ENCODE results near the gene CNTNAP2. TPM values are rescaled to one million over a fixed set of nuclear protein-coding genes. Genes with fewer than 3 reads are reported as not detected.

CNTNAP2 gene
- total and polyA plus RNA-seq, 2 donors (not counting 1 experiment from before 2014, with no cell fraction given): not detected

- H3K9ac ChIP-seq (ENCODE audit: insufficient read depth, low read length): no peak overlapping the region
- H3K36me3 ChIP-seq (ENCODE audit: control insufficient read depth, insufficient read depth, low read length): no peaks in the 10 kb centered on the region
- H4K20me1 ChIP-seq (ENCODE audit: control insufficient read depth, extremely low read depth, insufficient read depth, low read length): no peaks in the 10 kb centered on the region
- H3K4me2 ChIP-seq (ENCODE audit: extremely low read depth, insufficient read depth, low read length): no peak overlapping the region
- no peaks in the 10 kb centered on the region for H3K79me2 ChIP-seq (ENCODE audit: control insufficient read depth, insufficient read depth, low read length)
- TF ChIP-seq CTCF (conservative IDR thresholded peaks at IDR 0.05 in 1 of 2, IDR thresholded peaks at IDR 0.05 in 1 of 2; ENCODE audit: low read depth in 1 of 2, low read length in 2 of 2): no peak
- no peak overlapping the region for H3K4me3 ChIP-seq (replicated peaks in 1 of 4; ENCODE audit: control extremely low read depth in 1 of 4, insufficient read depth in 1 of 4, low read depth in 3 of 4, low read length in 4 of 4)
- H3K27ac ChIP-seq (ENCODE audit: insufficient read depth, low read length): no peak overlapping the region
- no peaks in the 10 kb centered on the region for H3K9me3 ChIP-seq (ENCODE audit: control insufficient read depth, insufficient read depth, low read depth, low read length)
- no peak for DNase-seq (ENCODE audit: low read depth in 2 of 2)
- no peaks in the 10 kb centered on the region for H3K4me1 ChIP-seq (ENCODE audit: control insufficient read depth, extremely low read depth, insufficient read depth, low read length)
- H2AFZ ChIP-seq (ENCODE audit: low read length): no peak overlapping the region
- H3K27me3 ChIP-seq (ENCODE audit: control insufficient read depth, insufficient read depth, low read length): no peaks in the 10 kb centered on the region
These were observed 2056.8 kb downstream of the CNTNAP2 start for GRCh38 chr7:148173369-148173768.

GRCh38 chr7:148174376-148174775 lies 2057.8 kb downstream of the CNTNAP2 start:
- Histone ChIP-seq H4K20me1 (ENCODE audit: control insufficient read depth, extremely low read depth, insufficient read depth, low read length) (no peaks in the 10 kb centered on the region), H3K27ac (ENCODE audit: insufficient read depth, low read length) (no peak overlapping the region), H3K79me2 (ENCODE audit: control insufficient read depth, insufficient read depth, low read length) (no peaks in the 10 kb centered on the region), H3K9me3 (ENCODE audit: control insufficient read depth, insufficient read depth, low read depth, low read length) (no peaks in the 10 kb centered on the region), H3K9ac (ENCODE audit: insufficient read depth, low read length) (no peak overlapping the region), H3K4me3 (replicated peaks in 1 of 4; ENCODE audit: control extremely low read depth in 1 of 4, insufficient read depth in 1 of 4, low read depth in 3 of 4, low read length in 4 of 4) (no peak overlapping the region), H3K4me2 (ENCODE audit: extremely low read depth, insufficient read depth, low read length) (no peak overlapping the region), H2AFZ (ENCODE audit: low read length) (no peak overlapping the region), H3K27me3 (ENCODE audit: control insufficient read depth, insufficient read depth, low read length) (no peaks in the 10 kb centered on the region), H3K36me3 (ENCODE audit: control insufficient read depth, insufficient read depth, low read length) (no peaks in the 10 kb centered on the region), H3K4me1 (ENCODE audit: control insufficient read depth, extremely low read depth, insufficient read depth, low read length) (no peaks in the 10 kb centered on the region)
- TF ChIP-seq EZH2 (IDR thresholded peaks at IDR 0.05; ENCODE audit: low read length, missing control alignments) (no peak), CTCF (conservative IDR thresholded peaks at IDR 0.05 in 1 of 2, IDR thresholded peaks at IDR 0.05 in 1 of 2; ENCODE audit: low read depth in 1 of 2, low read length in 2 of 2) (no peak)
- no peak for DNase-seq (ENCODE audit: low read depth in 2 of 2)

GRCh38 chr7:148175512-148175911 lies 2058.9 kb downstream of the CNTNAP2 start:
- H4K20me1 ChIP-seq (ENCODE audit: control insufficient read depth, extremely low read depth, insufficient read depth, low read length): no peaks in the 10 kb centered on the region
- no peak for TF ChIP-seq EZH2 (IDR thresholded peaks at IDR 0.05; ENCODE audit: low read length, missing control alignments)
- TF ChIP-seq CTCF (conservative IDR thresholded peaks at IDR 0.05 in 1 of 2, IDR thresholded peaks at IDR 0.05 in 1 of 2; ENCODE audit: low read depth in 1 of 2, low read length in 2 of 2): no peak
- no peak overlapping the region for H3K4me2 ChIP-seq (ENCODE audit: extremely low read depth, insufficient read depth, low read length)
- H3K27ac ChIP-seq (ENCODE audit: insufficient read depth, low read length): no peak overlapping the region
- no peaks in the 10 kb centered on the region for H3K36me3 ChIP-seq (ENCODE audit: control insufficient read depth, insufficient read depth, low read length)
- no peaks in the 10 kb centered on the region for H3K9me3 ChIP-seq (ENCODE audit: control insufficient read depth, insufficient read depth, low read depth, low read length)
- H3K79me2 ChIP-seq (ENCODE audit: control insufficient read depth, insufficient read depth, low read length): no peaks in the 10 kb centered on the region
- no peak overlapping the region for H3K4me3 ChIP-seq (replicated peaks in 1 of 4; ENCODE audit: control extremely low read depth in 1 of 4, insufficient read depth in 1 of 4, low read depth in 3 of 4, low read length in 4 of 4)
- DNase-seq (ENCODE audit: low read depth in 2 of 2): no peak
- H3K27me3 ChIP-seq (ENCODE audit: control insufficient read depth, insufficient read depth, low read length): no peaks in the 10 kb centered on the region
- no peak overlapping the region for H3K9ac ChIP-seq (ENCODE audit: insufficient read depth, low read length)
- no peaks in the 10 kb centered on the region for H3K4me1 ChIP-seq (ENCODE audit: control insufficient read depth, extremely low read depth, insufficient read depth, low read length)
- H2AFZ ChIP-seq (ENCODE audit: low read length): no peak overlapping the region

Data from fibroblast of lung (primary cell).